22Rv1 (cell line): Measurements from ENCODE around the gene MRPL9.

Experiments used
- H3K27ac ChIP-seq: fragments of 450-650 bp; 2 replicates; pipeline ENCODE4 v1.5.1; 2017
- ZFX ChIP-seq: fragments of 450-650 bp; IDR thresholded peaks from 2 replicates; pipeline ENCODE4 v1.6.1; 2017; ENCODE audit warnings: antibody characterized with exemption, borderline replicate concordance
- TF ChIP-seq, protein P1 (sequence below): fragments of 450-650 bp; IDR thresholded peaks from 2 replicates; pipeline ENCODE4 v1.5.1; 2017; ENCODE audit warnings: mild to moderate bottlenecking

The MRPL9 gene

DNA sequence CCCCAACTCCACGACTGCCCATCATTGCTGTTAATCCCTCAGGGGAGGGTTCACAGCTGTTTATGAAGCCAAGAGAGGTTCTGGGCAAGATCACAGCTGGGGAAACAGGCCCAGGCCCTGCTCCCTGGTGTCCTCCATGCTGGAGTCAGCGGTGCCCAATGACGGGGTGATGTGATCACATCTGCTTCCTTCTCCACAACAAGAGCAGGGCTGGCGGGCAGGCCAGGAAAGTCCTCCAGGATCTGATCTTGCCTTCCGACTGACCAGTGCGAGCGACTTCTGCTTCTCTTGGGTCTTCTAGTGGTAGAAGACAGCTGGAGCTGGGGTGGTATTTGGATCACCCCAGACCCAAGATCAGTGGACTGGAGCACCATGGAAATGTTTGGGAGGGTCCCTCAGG, 42.9 kb upstream of the MRPL9 start:
- H3K27ac ChIP-seq = no peak overlapping the region
- no peak for TF ChIP-seq ZFX
- TF ChIP-seq, protein P1, sequence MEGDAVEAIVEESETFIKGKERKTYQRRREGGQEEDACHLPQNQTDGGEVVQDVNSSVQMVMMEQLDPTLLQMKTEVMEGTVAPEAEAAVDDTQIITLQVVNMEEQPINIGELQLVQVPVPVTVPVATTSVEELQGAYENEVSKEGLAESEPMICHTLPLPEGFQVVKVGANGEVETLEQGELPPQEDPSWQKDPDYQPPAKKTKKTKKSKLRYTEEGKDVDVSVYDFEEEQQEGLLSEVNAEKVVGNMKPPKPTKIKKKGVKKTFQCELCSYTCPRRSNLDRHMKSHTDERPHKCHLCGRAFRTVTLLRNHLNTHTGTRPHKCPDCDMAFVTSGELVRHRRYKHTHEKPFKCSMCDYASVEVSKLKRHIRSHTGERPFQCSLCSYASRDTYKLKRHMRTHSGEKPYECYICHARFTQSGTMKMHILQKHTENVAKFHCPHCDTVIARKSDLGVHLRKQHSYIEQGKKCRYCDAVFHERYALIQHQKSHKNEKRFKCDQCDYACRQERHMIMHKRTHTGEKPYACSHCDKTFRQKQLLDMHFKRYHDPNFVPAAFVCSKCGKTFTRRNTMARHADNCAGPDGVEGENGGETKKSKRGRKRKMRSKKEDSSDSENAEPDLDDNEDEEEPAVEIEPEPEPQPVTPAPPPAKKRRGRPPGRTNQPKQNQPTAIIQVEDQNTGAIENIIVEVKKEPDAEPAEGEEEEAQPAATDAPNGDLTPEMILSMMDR = no peak

- no peak within 1 kb of the TSS for H3K27ac ChIP-seq
- TF ChIP-seq, protein P1 = no peak
- no peak for TF ChIP-seq ZFX
Measured at GRCh38 chr1:151805066-151805820, 41.9 kb upstream of the MRPL9 start, which contains the start of gene LINGO4. Gene LINGO4, minus strand, starts transcription at chr1:151805419. Its CDS starts 2,715 bp downstream, at chr1:151802704.

DNA sequence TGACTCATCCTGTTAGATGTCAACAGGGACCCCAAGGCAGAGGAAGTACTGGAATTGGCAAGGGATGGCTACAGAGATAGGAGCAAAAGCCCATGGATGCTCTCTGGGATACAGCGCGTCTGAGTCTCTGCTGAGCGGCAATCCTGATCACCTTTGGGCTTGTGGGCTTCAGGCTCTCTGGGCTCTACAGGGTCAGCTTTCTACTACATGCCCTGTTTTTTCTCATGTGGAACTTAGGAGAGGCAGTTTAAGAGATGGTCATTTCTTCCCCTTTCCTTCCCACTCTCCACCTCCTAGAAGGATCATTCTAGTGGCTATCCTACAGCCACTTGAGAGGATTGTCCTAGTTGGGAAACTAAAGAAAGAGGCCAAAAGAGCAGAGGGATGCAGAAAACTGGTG, 40.6 kb upstream of the MRPL9 start:
- no peak overlapping the region for H3K27ac ChIP-seq
- TF ChIP-seq, protein P1 = no peak
- TF ChIP-seq ZFX = no peak

DNA sequence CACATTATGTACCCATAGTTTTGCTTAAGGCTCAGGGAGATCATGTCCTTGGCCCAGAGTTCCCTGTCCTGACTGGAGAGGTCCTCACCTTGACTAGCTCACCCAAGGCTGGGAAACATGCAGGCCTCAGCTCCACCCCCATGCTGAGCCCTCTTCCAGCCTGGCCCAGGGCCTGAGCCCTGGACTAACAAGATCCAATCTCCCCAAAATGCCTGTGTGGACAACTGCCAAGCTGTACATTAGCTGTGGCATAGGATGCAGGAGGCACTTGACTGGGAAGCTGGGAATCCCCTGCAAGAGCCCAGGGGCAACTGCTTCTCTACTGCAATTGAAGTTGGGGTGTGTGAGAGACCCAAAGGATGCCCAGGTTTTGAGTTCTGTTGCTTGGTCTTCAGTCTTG, 39.9 kb upstream of the MRPL9 start:
- no peak overlapping the region for H3K27ac ChIP-seq
- no peak for TF ChIP-seq ZFX
- TF ChIP-seq, protein P1 = no peak

- TF ChIP-seq, protein P1 = no peak
Measured at GRCh38 chr1:151802372-151802771, 39.1 kb upstream of the MRPL9 start.

GRCh38 chr1:151801846-151802245, 38.5 kb upstream of the MRPL9 start:
- TF ChIP-seq, protein P1 = no peak
- TF ChIP-seq ZFX = no peak
- H3K27ac ChIP-seq = no peak overlapping the region

More at GRCh38 chr1:151802372-151802771, 39.1 kb upstream of the MRPL9 start:
- no peak overlapping the region for H3K27ac ChIP-seq

GRCh38 chr1:151801310-151801820, 38.1 kb upstream of the MRPL9 start:
- no peak overlapping the region for H3K27ac ChIP-seq
- no peak for TF ChIP-seq ZFX
- TF ChIP-seq, protein P1 = no peak
